GM12864 (cell line): ENCODE results near the gene KCNJ9.

Source experiments
- DNase-seq: peaks from one replicate; pipeline ENCODE4 v3.0.0-alpha.2; 2011; ENCODE audit warnings: low read depth
- H3K4me3 ChIP-seq: 2 replicates; pipeline ENCODE4 v1.5.1; 2011; ENCODE audit warnings: mild to moderate bottlenecking, low read depth, low read length, control low read depth
- CTCF ChIP-seq: IDR thresholded peaks from 2 replicates; pipeline ENCODE4 v1.5.1; 2011; ENCODE audit warnings: low read depth, mild to moderate bottlenecking, moderate library complexity, low read length, control low read depth, inconsistent platforms; ENCODE audit errors: missing control alignments

Gene KCNJ9

GRCh38 chr1:160097911-160098851 is 16.8 kb downstream of the KCNJ9 start, which contains the start of gene IGSF8:
TSS of gene IGSF8 (minus strand) at chr1:160098619. CDS start at chr1:160098472, 147 bp downstream.
- TF ChIP-seq CTCF, result no peak
- peak within 1 kb of the TSS; percentile 79 for H3K4me3 ChIP-seq
- peak; percentile 65 for DNase-seq

GRCh38 chr1:160098852-160099561 is 17.7 kb downstream of the KCNJ9 start:
- no peak for TF ChIP-seq CTCF
- peak overlapping the region; percentile 47 for H3K4me3 ChIP-seq
- peak; percentile 71 for DNase-seq

GRCh38 chr1:160099716-160100375 is 18.5 kb downstream of the KCNJ9 start:
- H3K4me3 ChIP-seq, result no peak overlapping the region
- TF ChIP-seq CTCF, result no peak

GRCh38 chr1:160101037-160101716 is 19.8 kb downstream of the KCNJ9 start:
- peak; percentile 43 for DNase-seq

More at GRCh38 chr1:160099716-160100375, 18.5 kb downstream of the KCNJ9 start:
- no peak for DNase-seq

GRCh38 chr1:160101717-160102522 is 20.6 kb downstream of the KCNJ9 start:
- H3K4me3 ChIP-seq, result no peak overlapping the region
- no peak for TF ChIP-seq CTCF
- DNase-seq, result no peak

More at GRCh38 chr1:160101037-160101716, 19.8 kb downstream of the KCNJ9 start:
- peak; percentile 97 for TF ChIP-seq CTCF
- no peak overlapping the region for H3K4me3 ChIP-seq
